HepG2 (cell line): ENCODE data around the gene SIAH2.

ENCODE experiments used
- CREM ChIP-seq, 2 experiments: sonication (generic) in 1 of 2; formaldehyde crosslinking in 1 of 2; IDR thresholded peaks; 2 replicates each; pipeline versions ENCODE4 v1.4.0 to v1.6.1; 2016 to 2020; ENCODE audit warnings: antibody characterized with exemption in 1 of 2, mild to moderate bottlenecking in 1 of 2, missing genetic modification reagents in 1 of 2
- CTCF ChIP-seq: sonication (generic); formaldehyde crosslinking; IDR thresholded peaks from 2 replicates; pipeline ENCODE4 v1.5.0; 2020; ENCODE audit warnings: mild to moderate bottlenecking, missing genetic modification reagents, moderate library complexity
- NFE2L1 ChIP-seq: sonication (generic); formaldehyde crosslinking; IDR thresholded peaks from 2 replicates; pipeline ENCODE4 v1.4.0; 2020; ENCODE audit warnings: missing genetic modification reagents, mild to moderate bottlenecking, borderline replicate concordance
- POLR2A ChIP-seq, 2 experiments: IDR thresholded peaks; 2 replicates each; pipeline ENCODE4 v1.6.1; 2011; ENCODE audit warnings: low read depth in 2 of 2, low read length in 2 of 2, mild to moderate bottlenecking in 1 of 2, moderate library complexity in 1 of 2; ENCODE audit not compliant: insufficient read depth in 1 of 2
- ZBTB7A ChIP-seq: sonication (generic); formaldehyde crosslinking; IDR thresholded peaks from 2 replicates; pipeline ENCODE4 v1.8.0; 2022; ENCODE audit warnings: mild to moderate bottlenecking, missing genetic modification reagents
- ZNF180 ChIP-seq: sonication (generic); formaldehyde crosslinking; IDR thresholded peaks from 2 replicates; pipeline ENCODE4 v1.4.0; 2020; ENCODE audit warnings: low read depth, missing genetic modification reagents, borderline replicate concordance
- ZNF232 ChIP-seq: sonication (generic); formaldehyde crosslinking; IDR thresholded peaks from 2 replicates; pipeline ENCODE4 v1.4.0; 2020; ENCODE audit warnings: missing genetic modification reagents, borderline replicate concordance
- ZNF772 ChIP-seq: sonication (generic); formaldehyde crosslinking; IDR thresholded peaks from 2 replicates; pipeline ENCODE4 v1.5.0; 2020; ENCODE audit warnings: mild to moderate bottlenecking, missing genetic modification reagents

GRCh38 chr3:150757768-150758167 is 5.2 kb downstream of the SIAH2 start:
- TF ChIP-seq NFE2L1 (CRISPR knock-in tag) (no peak), POLR2A (IDR thresholded peaks at IDR 0.05; ENCODE audit: insufficient read depth in 1 of 2, low read depth in 2 of 2, low read length in 2 of 2) (peak in 1 of 2 experiments; percentile 24; a peak in 1 of 4 replicates), ZNF232 (CRISPR knock-in tag) (no peak), CREM (IDR thresholded peaks at IDR 0.05) (no peak), CREM (CRISPR knock-in tag; IDR thresholded peaks at IDR 0.05) (no peak), ZNF772 (CRISPR knock-in tag) (no peak), ZBTB7A (no peak), CTCF (no peak), ZNF180 (CRISPR knock-in tag) (no peak)
